GM18873 (cell line): ENCODE results near the gene ZMYND15.

Source experiments
- ATAC-seq: cut with Tn5 transposase; IDR thresholded peaks from one replicate; pipeline ENCODE4 v1.9.1; 2021; ENCODE audit warnings: mild to moderate bottlenecking, moderate library complexity, moderate number of reproducible peaks; ENCODE audit not compliant: unreplicated experiment, low FRiP score

ZMYND15 gene

GRCh38 chr17:4742133-4742532 is 2.5 kb downstream of the ZMYND15 start:
- ATAC-seq: no peak

- ATAC-seq: no peak
Measured at GRCh38 chr17:4742629-4743028, 3.0 kb downstream of the ZMYND15 start.

- no peak for ATAC-seq
Measured at GRCh38 chr17:4743216-4743615, 3.6 kb downstream of the ZMYND15 start.

- ATAC-seq: no peak
Measured at GRCh38 chr17:4743898-4744297, 4.3 kb downstream of the ZMYND15 start.

- ATAC-seq: no peak
Measured at GRCh38 chr17:4744999-4745969, 5.7 kb downstream of the ZMYND15 start.

- no peak for ATAC-seq
Measured at GRCh38 chr17:4747847-4748246, 8.2 kb downstream of the ZMYND15 start.

- no peak for ATAC-seq
Measured at GRCh38 chr17:4748686-4749085, 9.1 kb downstream of the ZMYND15 start.

GRCh38 chr17:4750606-4751005 is 11.0 kb downstream of the ZMYND15 start:
- no peak for ATAC-seq

GRCh38 chr17:4751932-4752331 is 12.3 kb downstream of the ZMYND15 start:
- no peak for ATAC-seq

GRCh38 chr17:4753392-4753791 is 13.8 kb downstream of the ZMYND15 start:
- no peak for ATAC-seq

- no peak for ATAC-seq
Measured at GRCh38 chr17:4759776-4760236, 20.2 kb downstream of the ZMYND15 start.

- no peak for ATAC-seq
Measured at GRCh38 chr17:4764595-4764994, 25.0 kb downstream of the ZMYND15 start.

- ATAC-seq: no peak
Measured at GRCh38 chr17:4766201-4766600, 26.6 kb downstream of the ZMYND15 start.

GRCh38 chr17:4766723-4767122 is 27.1 kb downstream of the ZMYND15 start:
- no peak for ATAC-seq

- no peak for ATAC-seq
Measured at GRCh38 chr17:4768298-4768697, 28.7 kb downstream of the ZMYND15 start.

GRCh38 chr17:4769628-4770027 is 30.0 kb downstream of the ZMYND15 start:
- ATAC-seq: no peak

- ATAC-seq: no peak
Measured at GRCh38 chr17:4771519-4772234, 32.0 kb downstream of the ZMYND15 start, which contains the start of gene TM4SF5. TSS of gene TM4SF5 (plus strand) at chr17:4771886. CDS start at chr17:4771923, 37 bp downstream.

GRCh38 chr17:4772235-4772613 is 32.6 kb downstream of the ZMYND15 start:
- ATAC-seq: no peak

- no peak for ATAC-seq
Measured at GRCh38 chr17:4777969-4778760, 38.5 kb downstream of the ZMYND15 start.

GRCh38 chr17:4780325-4780955 is 40.8 kb downstream of the ZMYND15 start:
- no peak for ATAC-seq
